ENCODE data around the gene ATG10. TPM values are rescaled to one million over a fixed set of nuclear protein-coding genes. Genes with fewer than 3 reads are reported as not detected.

ATG10 gene
- total and polyA plus RNA-seq, 2 donors (not counting 1 experiment from before 2014, with no cell fraction given), result 1.6 to 11.6 TPM

DNA sequence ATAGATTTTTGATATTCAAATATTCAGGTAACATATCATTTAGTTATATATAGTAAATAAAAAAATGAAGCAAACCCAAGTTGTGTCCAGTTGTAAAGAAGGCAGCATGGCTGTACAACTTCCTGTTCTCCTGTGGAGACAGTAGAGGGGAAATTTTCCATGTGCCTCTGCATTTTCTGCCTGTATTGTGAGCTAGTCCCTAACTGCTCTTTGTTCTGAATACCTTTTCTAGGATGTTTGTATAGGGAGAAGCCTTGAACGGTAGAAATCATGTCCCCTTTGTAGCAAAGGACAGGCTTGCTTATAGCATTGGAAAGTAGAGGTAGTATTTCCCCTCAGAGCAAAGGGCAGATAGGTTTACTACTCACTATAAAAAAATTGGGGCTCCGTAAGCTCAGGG lies 319.6 kb downstream of the ATG10 start:
- no peak overlapping the region for H3K9ac ChIP-seq (ENCODE audit: low read length)
- intact Hi-C loops (cut with micrococcal nuclease), result no loop called here
- H3K27ac ChIP-seq (ENCODE audit: low read length in 2 of 2), result no peak overlapping the region
- WGBS (ENCODE audit: insufficient coverage), result no CpG with 5 or more reads among the region's 2 CpGs
- POLR2A ChIA-PET, result no interaction called here
- ATAC-seq (ENCODE audit: low read depth) (no peak), DNase-seq (no peak)
- H4K20me1 ChIP-seq (ENCODE audit: control insufficient read depth, insufficient read depth, low read length, poor library complexity, severe bottlenecking), result no peaks in the 10 kb centered on the region
- H3K4me3 Mint-ChIP-seq, result no peak overlapping the region
- TF ChIP-seq, protein P1, sequence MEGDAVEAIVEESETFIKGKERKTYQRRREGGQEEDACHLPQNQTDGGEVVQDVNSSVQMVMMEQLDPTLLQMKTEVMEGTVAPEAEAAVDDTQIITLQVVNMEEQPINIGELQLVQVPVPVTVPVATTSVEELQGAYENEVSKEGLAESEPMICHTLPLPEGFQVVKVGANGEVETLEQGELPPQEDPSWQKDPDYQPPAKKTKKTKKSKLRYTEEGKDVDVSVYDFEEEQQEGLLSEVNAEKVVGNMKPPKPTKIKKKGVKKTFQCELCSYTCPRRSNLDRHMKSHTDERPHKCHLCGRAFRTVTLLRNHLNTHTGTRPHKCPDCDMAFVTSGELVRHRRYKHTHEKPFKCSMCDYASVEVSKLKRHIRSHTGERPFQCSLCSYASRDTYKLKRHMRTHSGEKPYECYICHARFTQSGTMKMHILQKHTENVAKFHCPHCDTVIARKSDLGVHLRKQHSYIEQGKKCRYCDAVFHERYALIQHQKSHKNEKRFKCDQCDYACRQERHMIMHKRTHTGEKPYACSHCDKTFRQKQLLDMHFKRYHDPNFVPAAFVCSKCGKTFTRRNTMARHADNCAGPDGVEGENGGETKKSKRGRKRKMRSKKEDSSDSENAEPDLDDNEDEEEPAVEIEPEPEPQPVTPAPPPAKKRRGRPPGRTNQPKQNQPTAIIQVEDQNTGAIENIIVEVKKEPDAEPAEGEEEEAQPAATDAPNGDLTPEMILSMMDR (IDR thresholded peaks at IDR 0.05), result no peak
- TF ChIP-seq EZH2 (IDR thresholded peaks at IDR 0.05; ENCODE audit: borderline replicate concordance, insufficient read depth, low read depth, low read length, poor library complexity, severe bottlenecking), result no peak
- no peaks in the 10 kb centered on the region for H3K4me1 ChIP-seq (ENCODE audit: control insufficient read depth in 2 of 2, insufficient read depth in 2 of 2, low read length in 2 of 2)
- no peak overlapping the region for H3K27ac Mint-ChIP-seq
- H3K9me3 ChIP-seq (ENCODE audit: control extremely low read depth in 1 of 3, control insufficient read depth in 2 of 3, insufficient read depth in 1 of 3, low read length in 2 of 3), result no peaks in the 10 kb centered on the region
- no peaks in the 10 kb centered on the region for H3K4me1 Mint-ChIP-seq
- no peak overlapping the region for H3K4me3 ChIP-seq (ENCODE audit: control extremely low read depth in 1 of 5, extremely low read depth in 1 of 5, insufficient read depth in 1 of 5, low read depth in 2 of 5, low read length in 4 of 5)
- H3K27me3 Mint-ChIP-seq, result no peaks in the 10 kb centered on the region
- H3K27me3 ChIP-seq (replicated peaks in 1 of 4; ENCODE audit: control extremely low read depth in 1 of 4, control insufficient read depth in 3 of 4, insufficient read depth in 4 of 4, low read length in 3 of 4), result no peaks in the 10 kb centered on the region
- H3K79me2 ChIP-seq (ENCODE audit: control insufficient read depth, insufficient read depth, low read length), result no peaks in the 10 kb centered on the region
- CTCF ChIA-PET, result no interaction called here
- no peaks in the 10 kb centered on the region for H3K36me3 ChIP-seq (replicated peaks in 1 of 2; ENCODE audit: control extremely low read depth in 1 of 2, control insufficient read depth in 1 of 2, extremely low read depth in 1 of 2, insufficient read depth in 2 of 2, low read length in 1 of 2)
- no peaks in the 10 kb centered on the region for H3K9me3 Mint-ChIP-seq (ENCODE audit: insufficient read depth)
- no peak overlapping the region for H3K4me2 ChIP-seq (replicated peaks; ENCODE audit: low read depth, low read length, poor library complexity, severe bottlenecking)
- no peak overlapping the region for H2AFZ ChIP-seq (ENCODE audit: insufficient read depth, low read depth, low read length, poor library complexity, severe bottlenecking)

DNA sequence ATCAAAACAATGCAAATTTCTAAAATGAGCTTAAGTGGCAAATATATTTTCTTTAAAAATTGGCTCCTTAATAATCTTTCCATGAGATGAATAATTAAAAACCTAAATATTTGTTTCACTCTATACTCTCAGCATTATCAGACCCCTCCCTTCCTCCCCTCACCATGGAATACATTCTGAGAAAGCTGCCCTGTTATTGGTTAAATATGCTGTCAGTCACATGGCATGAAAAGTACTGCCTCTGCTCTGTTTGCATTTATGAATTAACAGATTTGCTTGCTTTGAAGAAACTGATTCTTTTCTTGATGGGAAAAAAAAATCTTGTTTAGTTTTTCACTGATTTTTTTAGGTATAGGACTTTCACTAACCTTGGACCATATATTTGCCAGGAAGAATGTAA lies 323.3 kb downstream of the ATG10 start:
- H3K27me3 ChIP-seq (replicated peaks in 1 of 4; ENCODE audit: control extremely low read depth in 1 of 4, control insufficient read depth in 3 of 4, insufficient read depth in 4 of 4, low read length in 3 of 4), result no peaks in the 10 kb centered on the region
- ATAC-seq (ENCODE audit: low read depth), result no peak
- TF ChIP-seq, protein P1 (IDR thresholded peaks at IDR 0.05), result no peak
- TF ChIP-seq EZH2 (IDR thresholded peaks at IDR 0.05; ENCODE audit: borderline replicate concordance, insufficient read depth, low read depth, low read length, poor library complexity, severe bottlenecking), result no peak
- Mint-ChIP-seq H3K4me1 (no peaks in the 10 kb centered on the region), H3K27me3 (no peaks in the 10 kb centered on the region), H3K9me3 (ENCODE audit: insufficient read depth) (no peaks in the 10 kb centered on the region), H3K27ac (no peak overlapping the region), H3K4me3 (no peak overlapping the region)
- H3K4me2 ChIP-seq (replicated peaks; ENCODE audit: low read depth, low read length, poor library complexity, severe bottlenecking), result no peak overlapping the region
- H2AFZ ChIP-seq (ENCODE audit: insufficient read depth, low read depth, low read length, poor library complexity, severe bottlenecking), result no peak overlapping the region
- H3K27ac ChIP-seq (ENCODE audit: low read length in 2 of 2), result no peak overlapping the region
- no peak for DNase-seq
- ChIA-PET CTCF (no interaction called here), POLR2A (no interaction called here)
- H3K9ac ChIP-seq (ENCODE audit: low read length), result no peak overlapping the region
- H3K4me1 ChIP-seq (ENCODE audit: control insufficient read depth in 2 of 2, insufficient read depth in 2 of 2, low read length in 2 of 2), result no peaks in the 10 kb centered on the region
- intact Hi-C loops (cut with micrococcal nuclease), result no loop called here
- H3K36me3 ChIP-seq (replicated peaks in 1 of 2; ENCODE audit: control extremely low read depth in 1 of 2, control insufficient read depth in 1 of 2, extremely low read depth in 1 of 2, insufficient read depth in 2 of 2, low read length in 1 of 2), result no peaks in the 10 kb centered on the region
- no peaks in the 10 kb centered on the region for H3K79me2 ChIP-seq (ENCODE audit: control insufficient read depth, insufficient read depth, low read length)
- H3K9me3 ChIP-seq (ENCODE audit: control extremely low read depth in 1 of 3, control insufficient read depth in 2 of 3, insufficient read depth in 1 of 3, low read length in 2 of 3), result no peaks in the 10 kb centered on the region
- H3K4me3 ChIP-seq (ENCODE audit: control extremely low read depth in 1 of 5, extremely low read depth in 1 of 5, insufficient read depth in 1 of 5, low read depth in 2 of 5, low read length in 4 of 5), result no peak overlapping the region
- H4K20me1 ChIP-seq (ENCODE audit: control insufficient read depth, insufficient read depth, low read length, poor library complexity, severe bottlenecking), result no peaks in the 10 kb centered on the region
